NCI-H128 (cell line): Measurements from ENCODE around the gene SH3PXD2A.

Experiments used
- DNase-seq: peaks from one replicate; lab custom pipeline; 2025; ENCODE audit not compliant: unreplicated experiment; lab: John Stamatoyannopoulos, UW

SH3PXD2A gene

GRCh38 chr10:103654925-103655324, 200.5 kb downstream of the SH3PXD2A start:
- DNase-seq: no peak

DNA sequence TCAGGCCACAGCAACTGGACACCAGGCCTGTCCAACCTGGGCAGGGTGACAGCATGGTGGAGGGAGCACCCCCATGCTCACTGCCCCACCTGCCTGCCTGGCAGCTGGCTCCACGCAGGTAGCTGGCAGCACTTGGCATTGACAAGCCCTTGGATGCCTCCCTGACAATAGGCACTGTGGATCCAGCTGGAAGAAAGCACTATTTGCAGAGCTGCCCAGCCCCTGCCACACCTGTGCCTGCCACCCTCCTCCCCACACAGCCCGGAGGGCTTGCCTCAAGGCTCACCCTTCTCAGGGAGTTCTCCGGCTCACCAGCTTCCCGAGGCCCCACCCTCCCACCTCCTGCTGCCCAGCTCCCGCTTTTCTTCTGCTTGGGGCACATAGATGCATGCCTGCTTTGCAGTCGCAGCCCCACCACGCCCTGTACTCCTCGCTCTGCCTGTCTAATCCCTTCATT, 201.8 kb downstream of the SH3PXD2A start:
- DNase-seq: peak; percentile 15

- DNase-seq: no peak
Measured at GRCh38 chr10:103652599-103653281, 202.6 kb downstream of the SH3PXD2A start.

- DNase-seq: no peak
Measured at GRCh38 chr10:103651783-103652476, 203.4 kb downstream of the SH3PXD2A start.

GRCh38 chr10:103651333-103651732, 204.0 kb downstream of the SH3PXD2A start:
- DNase-seq: no peak

- no peak for DNase-seq
Measured at GRCh38 chr10:103649654-103650423, 205.5 kb downstream of the SH3PXD2A start.

DNA sequence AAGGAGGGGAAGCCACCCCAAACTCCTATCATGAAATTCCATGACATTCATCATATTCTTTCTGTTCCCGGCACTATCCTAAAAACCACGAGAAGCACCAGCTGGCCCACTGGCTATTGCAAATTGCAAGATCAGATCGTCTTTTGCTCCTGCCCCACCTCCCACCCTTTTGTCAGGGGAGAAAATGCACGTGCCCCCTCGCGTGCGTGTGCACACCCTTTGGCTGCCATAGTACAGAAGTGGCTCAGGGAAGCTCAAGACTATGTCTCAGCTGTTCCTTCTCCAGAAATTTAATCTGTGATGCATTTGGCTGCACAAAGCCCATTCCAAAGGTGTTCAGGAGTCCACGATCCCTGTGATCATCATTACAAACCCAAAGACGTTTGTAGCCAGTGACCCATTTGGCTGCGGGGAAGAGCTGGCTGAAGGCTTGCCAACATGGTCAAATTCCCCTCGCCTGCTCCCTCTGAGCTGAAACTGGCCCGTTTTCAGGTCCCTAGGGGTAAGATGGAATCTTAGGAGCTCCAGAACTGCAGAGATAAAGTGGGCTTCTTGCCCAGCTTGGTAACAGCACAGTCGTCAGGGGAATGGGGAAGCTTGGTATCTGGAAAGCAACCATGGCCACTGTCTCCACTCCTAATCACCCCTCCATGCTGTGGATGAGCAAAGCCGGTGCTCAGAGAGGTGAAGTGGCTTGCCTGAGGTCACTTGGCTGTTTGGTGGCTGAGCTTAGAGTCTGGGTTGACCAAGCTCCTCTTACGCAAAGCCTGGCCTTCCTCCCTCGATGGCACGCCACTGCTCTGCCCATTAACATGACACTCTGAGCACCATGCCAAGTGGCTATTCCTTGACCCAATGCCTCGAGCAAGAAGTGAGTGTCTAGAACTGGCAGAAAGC, 206.5 kb downstream of the SH3PXD2A start:
- no peak for DNase-seq

GRCh38 chr10:103648251-103648635, 207.1 kb downstream of the SH3PXD2A start:
- no peak for DNase-seq

DNA sequence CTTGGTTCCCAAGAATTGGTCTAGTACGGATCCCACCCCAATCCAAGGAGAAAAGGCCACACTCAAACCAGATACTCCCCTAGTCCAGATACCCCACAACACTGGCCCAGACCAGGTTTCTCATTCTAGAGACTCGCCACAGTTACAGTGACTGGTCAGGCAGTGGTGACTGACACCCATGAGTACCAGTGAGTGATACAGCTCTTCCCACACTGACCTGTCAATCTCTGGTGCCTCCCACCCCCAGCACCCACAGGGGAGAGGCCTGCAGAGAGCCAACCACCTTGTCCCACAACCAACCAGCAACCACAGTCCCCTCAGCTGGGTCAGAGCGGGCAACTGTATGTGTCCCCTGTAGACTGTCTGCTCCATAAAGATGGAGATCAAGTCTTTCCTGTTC, 209.1 kb downstream of the SH3PXD2A start:
- no peak for DNase-seq

DNA sequence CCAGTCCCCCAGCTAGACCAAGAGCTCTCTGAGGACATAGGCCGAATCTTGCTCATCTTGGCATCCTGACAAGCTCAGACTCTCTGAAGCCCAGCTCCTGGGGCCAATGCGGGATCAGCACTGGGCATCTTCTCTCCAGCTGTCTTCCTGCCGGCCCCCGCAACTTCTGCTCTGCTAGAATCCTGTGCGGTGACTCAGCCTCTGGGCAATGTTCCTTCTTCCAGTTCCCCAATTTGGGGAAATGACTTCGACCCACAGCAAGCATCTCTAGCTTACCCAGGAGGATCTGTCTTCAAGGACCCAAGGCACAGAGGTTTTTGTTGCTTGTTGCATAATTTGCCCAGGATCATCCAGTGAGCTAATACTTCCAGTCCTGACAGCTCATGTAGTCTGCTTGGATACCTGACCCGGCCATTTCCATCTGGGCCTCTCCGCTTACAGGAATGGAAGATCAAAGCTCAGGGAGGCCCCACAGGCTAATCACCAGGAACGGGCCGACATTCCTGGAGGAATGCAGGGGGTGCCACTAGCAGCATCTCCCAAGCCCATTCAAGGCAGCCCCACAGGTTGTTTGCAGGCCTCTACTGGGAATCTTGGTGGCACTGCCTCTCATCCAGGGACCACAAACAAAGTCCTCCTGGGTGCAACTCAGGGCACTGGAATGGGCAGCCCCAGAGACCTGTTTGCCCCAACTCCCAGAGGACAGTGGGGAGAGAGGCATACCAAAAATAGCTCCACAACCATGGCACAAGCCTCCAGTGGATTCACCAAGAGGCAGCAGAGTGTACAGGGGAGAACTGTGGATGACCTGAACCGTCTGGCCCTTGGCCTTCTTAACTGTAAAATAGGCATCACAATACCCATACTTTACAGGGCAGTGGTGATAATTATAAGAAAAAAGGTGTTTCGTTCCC, 210.0 kb downstream of the SH3PXD2A start:
- no peak for DNase-seq

DNA sequence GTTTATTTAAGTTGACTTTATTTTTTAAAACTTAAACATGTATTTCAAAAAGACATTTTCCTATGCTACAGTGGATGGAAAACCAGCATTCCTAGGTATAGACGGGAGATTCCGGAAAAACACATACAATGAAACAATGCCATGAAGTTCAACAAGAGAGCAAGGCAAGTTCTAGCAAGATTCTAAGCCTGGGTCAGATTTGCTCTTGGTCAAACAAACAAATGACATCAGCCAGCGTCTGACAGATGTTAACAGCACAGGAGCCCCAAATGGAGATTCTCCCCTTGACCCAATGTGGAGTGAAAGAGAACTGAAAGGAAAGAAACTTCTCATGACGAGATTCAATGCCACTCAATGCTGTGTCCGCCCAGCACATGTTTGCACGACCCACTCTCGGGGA, 212.0 kb downstream of the SH3PXD2A start:
- DNase-seq: no peak

- DNase-seq: no peak
Measured at GRCh38 chr10:103641326-103641725, 214.1 kb downstream of the SH3PXD2A start.

DNA sequence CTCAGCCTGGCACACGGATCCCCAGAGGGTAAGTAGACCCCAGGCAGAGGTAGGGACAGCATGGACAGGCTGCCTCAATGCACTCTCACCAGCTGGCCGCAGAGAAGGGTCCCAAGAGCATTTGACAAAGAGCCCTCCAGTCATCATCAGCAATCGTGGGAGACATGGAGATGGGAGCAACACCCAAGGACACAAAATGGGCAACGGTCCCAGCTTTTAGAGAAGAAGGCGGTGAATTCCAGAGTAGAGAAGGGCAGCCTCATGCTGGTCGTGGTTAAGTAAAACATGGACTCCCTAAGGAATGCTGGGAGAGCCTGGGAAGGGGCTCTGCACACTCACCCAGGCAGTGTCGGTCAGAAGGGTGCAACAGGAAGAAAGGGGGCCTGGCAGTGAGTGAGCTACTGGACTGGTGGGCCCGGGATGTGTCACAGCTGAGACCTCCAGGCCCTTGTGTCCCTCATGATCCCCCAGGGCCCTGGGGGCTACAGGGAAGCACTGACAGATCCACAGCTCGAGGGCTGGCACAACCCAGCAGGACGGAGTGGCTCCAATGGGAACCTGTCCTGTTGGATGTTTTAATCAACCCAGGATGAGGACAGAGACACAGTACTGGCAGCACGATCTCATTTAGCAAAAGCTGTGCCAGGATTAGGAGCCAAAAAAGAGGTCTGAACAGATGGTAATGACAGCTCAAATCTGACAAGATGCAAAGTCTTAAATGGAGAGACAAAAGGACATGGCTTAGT, 214.8 kb downstream of the SH3PXD2A start:
- no peak for DNase-seq

DNA sequence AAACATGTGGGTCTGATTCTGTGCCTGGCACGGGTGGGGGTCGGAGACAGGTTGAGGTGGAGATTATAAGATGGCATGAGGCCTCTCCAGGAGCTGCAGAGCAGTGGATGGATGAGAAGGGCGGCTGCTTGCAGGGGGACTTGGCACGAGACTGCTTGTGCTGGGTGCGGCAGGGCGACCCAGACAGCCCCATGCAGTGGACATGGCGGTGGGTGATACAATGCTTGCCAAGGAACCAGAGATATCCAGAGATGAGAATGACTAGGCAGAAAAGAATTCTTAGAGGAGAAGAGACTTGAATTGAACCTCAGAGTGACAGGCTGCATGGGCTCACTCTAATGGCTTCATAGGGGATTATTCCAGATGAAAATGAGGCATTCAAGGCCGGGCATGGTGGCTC, 216.4 kb downstream of the SH3PXD2A start:
- DNase-seq: no peak

- DNase-seq: no peak
Measured at GRCh38 chr10:103637927-103638557, 217.3 kb downstream of the SH3PXD2A start.

DNA sequence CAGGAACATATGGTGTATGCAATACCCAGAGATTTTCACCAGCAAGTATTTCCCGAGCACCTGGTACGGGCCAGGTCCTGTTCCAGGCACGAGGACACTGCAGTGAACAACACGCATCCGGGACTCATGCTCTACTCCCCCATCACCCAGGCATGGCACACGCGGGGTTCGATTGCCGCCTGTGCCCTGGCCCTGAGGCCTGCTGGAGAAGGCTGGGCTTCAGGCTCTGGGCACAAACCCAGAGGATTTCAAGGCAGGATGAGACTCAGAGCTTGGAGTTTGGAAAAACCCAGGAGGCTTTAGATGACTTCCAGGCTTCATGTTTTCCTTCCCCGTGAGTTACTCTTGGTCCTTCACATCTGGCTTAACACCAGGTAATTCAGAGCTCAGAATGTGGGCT, 218.4 kb downstream of the SH3PXD2A start:
- DNase-seq: no peak

- DNase-seq: no peak
Measured at GRCh38 chr10:103636492-103636891, 218.9 kb downstream of the SH3PXD2A start.

DNA sequence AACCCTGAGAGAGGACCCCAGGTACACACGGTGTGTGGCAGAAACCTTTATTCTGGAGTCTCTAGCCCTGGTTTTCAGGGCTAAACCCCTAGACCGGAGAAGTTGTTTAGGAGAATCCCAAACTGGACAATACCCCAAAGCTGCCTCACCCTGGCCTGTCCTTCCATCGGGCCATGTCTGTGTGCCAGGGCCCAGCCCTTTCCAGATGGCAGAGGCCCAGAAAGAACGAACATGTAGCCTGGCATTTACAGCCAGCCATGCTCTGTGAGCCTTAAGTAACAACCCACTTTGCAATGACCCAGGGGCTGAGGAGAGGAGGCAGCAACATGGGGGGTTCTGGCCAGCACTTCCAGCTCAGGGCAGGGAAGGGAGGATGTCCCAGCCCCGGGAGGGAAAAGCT, 219.8 kb downstream of the SH3PXD2A start:
- no peak for DNase-seq

DNA sequence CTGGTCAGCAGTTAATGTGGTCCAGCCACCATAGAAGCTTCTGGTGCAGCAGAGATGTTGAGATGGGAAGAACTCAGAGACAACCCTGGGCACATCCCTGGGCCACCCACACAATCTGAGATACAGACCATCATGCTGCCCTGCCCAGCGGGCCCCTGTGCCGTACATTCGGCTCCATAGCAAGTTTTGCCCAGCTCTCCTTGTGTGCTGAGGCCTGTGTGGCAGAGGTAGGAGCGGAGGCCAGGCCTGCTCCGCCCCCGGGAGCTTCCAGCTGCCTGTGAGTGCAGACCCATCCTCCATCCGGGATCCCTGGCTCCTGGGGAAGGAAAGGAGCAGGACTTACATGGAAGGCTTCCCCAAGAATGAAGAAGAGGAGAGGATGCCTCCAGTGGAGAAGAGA, 221.5 kb downstream of the SH3PXD2A start:
- no peak for DNase-seq
